Cardiac muscle cell (in vitro differentiated cells and primary cell): Measurements from ENCODE around the gene IQCM. TPM values are rescaled to one million over a fixed set of nuclear protein-coding genes. Genes with fewer than 3 reads are reported as not detected.

Source experiments
- DNase-seq, 2 donors: peaks; one replicate each; pipeline versions ENCODE4 v3.0.0 to v3.0.0-alpha.2; 2010 to 2017; ENCODE audit warnings: low read depth in 1 of 2, low spot score in 1 of 2
- H3K27ac ChIP-seq: fragments of 200-600 bp; sonication (generic); 2 replicates; pipeline ENCODE4 v1.5.1; 2016
- H3K27me3 ChIP-seq: fragments of 200-600 bp; sonication (generic); 2 replicates; pipeline ENCODE4 v1.6.0; 2016; ENCODE audit warnings: control low read depth
- H3K36me3 ChIP-seq: fragments of 200-600 bp; sonication (generic); 2 replicates; pipeline ENCODE4 v1.5.1; 2016; ENCODE audit warnings: control low read depth
- H3K4me1 ChIP-seq: fragments of 200-600 bp; sonication (generic); 2 replicates; pipeline ENCODE4 v1.8.1; 2017; ENCODE audit warnings: low read depth, mild to moderate bottlenecking, mixed run types
- H3K4me3 ChIP-seq: fragments of 200-600 bp; sonication (generic); 2 replicates; pipeline ENCODE4 v1.5.1; 2016; ENCODE audit warnings: mild to moderate bottlenecking
- H3K9me3 ChIP-seq: fragments of 200-600 bp; sonication (generic); 2 replicates; pipeline ENCODE4 v1.5.1; 2017; ENCODE audit warnings: low read depth, mild to moderate bottlenecking, control low read depth
- polyA plus RNA-seq: library from polyadenylated mRNA; unstranded; fragments of >200 nt; fragmentation: Nextera tagmentation; extraction: Ambion mirVana; gene quantifications from 2 replicates; pipeline ENCODE4 v1.2.1, GENCODE V29; 2016
- total RNA-seq: library from RNA; depleted of rRNA; stranded (reverse); fragments of >200 nt; gene quantifications from 2 replicates; pipeline ENCODE4 v1.2.3, GENCODE V29; 2016
- TF ChIP-seq, protein P1 (sequence below): IDR thresholded peaks from 2 replicates; pipeline ENCODE4 v1.5.1; 2012; ENCODE audit warnings: low read depth, mild to moderate bottlenecking, low read length

IQCM gene
- total and polyA plus RNA-seq, 2 experiments from 2014 or later: not detected

DNA sequence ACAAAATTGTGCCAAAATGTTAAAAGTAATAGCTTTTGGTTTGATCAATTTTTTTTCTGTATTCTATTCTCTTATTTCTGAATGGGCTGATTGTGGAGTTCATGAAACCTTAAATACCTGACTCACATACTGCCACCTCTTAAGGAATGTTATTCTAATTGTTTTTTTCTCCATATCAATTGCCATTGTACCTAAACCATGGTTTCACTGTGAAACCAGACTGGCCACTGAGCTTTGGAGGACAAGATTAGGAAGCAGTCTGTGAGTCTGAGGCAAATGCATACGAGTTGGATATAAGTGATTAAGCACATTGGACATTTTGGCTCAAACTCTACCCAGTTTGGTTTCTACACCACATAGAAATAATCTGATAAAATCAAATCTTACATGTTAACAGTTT lies 184.0 kb downstream of the IQCM start:
- no peak for DNase-seq
- Histone ChIP-seq H3K36me3 (no peaks in the 10 kb centered on the region), H3K9me3 (no peaks in the 10 kb centered on the region), H3K27ac (no peak overlapping the region), H3K4me3 (no peak overlapping the region), H3K4me1 (no peaks in the 10 kb centered on the region), H3K27me3 (no peaks in the 10 kb centered on the region)
- TF ChIP-seq, protein P1, sequence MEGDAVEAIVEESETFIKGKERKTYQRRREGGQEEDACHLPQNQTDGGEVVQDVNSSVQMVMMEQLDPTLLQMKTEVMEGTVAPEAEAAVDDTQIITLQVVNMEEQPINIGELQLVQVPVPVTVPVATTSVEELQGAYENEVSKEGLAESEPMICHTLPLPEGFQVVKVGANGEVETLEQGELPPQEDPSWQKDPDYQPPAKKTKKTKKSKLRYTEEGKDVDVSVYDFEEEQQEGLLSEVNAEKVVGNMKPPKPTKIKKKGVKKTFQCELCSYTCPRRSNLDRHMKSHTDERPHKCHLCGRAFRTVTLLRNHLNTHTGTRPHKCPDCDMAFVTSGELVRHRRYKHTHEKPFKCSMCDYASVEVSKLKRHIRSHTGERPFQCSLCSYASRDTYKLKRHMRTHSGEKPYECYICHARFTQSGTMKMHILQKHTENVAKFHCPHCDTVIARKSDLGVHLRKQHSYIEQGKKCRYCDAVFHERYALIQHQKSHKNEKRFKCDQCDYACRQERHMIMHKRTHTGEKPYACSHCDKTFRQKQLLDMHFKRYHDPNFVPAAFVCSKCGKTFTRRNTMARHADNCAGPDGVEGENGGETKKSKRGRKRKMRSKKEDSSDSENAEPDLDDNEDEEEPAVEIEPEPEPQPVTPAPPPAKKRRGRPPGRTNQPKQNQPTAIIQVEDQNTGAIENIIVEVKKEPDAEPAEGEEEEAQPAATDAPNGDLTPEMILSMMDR: no peak

DNA sequence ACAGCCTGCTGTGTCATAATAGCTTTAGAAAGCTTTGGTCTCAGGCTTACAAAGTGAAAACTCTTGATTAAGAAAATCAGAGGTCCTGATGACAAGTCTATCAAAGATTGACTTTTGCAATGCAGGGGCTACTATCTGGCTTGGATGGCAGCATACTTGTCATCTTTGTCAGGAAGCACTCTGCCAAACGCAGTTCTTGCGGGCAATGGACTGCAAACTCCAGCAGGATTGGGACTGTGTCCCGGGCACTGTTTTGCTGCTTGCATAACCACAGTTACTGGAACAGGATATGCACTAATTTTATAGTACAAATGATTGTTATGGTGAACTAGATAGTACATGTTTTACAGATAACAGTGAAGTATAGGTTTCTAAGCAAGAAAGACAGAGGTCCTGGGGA lies 185.6 kb downstream of the IQCM start:
- Histone ChIP-seq H3K27ac (no peak overlapping the region), H3K4me1 (no peaks in the 10 kb centered on the region), H3K9me3 (no peaks in the 10 kb centered on the region), H3K27me3 (no peaks in the 10 kb centered on the region), H3K36me3 (no peaks in the 10 kb centered on the region), H3K4me3 (no peak overlapping the region)
- TF ChIP-seq, protein P1: no peak
- no peak for DNase-seq

DNA sequence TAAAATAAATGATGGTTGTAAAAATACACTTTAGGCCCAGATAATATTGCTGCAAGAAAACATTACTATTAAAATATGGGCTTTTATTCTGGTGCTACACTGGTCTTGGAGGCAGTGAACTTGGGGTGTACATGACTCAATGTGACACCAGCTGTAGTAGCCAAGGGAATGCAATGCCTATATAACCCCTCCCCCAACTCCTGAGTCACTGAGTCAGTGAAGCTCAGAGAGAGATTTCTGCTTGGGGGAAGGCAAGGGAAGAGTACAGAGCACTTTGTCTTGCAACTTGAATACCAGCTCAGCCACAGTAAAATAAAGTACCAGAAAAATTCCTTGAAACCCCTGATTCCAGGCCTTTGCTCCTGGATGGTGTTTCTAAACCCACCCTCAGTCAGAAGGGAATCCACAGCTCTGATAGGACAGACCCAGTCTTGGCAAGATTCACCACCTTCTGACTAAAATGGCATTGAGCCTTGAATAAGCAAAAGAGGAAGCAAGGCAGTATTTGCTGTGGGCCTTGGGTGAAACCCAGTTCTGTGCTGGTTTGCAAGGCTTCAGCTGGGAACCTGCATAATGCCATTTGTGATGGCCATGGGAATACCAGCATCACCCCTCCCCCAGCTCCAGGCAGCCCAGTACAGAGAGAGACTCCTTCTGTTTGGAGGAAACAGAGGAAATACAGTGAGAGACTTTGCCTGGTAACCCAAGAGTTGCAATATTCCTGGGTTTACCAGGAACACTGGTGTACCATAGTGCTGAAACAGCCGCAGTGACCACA lies 209.9 kb downstream of the IQCM start:
- TF ChIP-seq, protein P1: no peak
- H3K4me3 ChIP-seq: no peak overlapping the region
- no peaks in the 10 kb centered on the region for H3K4me1 ChIP-seq
- no peak for DNase-seq
- no peaks in the 10 kb centered on the region for H3K9me3 ChIP-seq
- no peak overlapping the region for H3K27ac ChIP-seq
- H3K27me3 ChIP-seq: no peaks in the 10 kb centered on the region
- no peaks in the 10 kb centered on the region for H3K36me3 ChIP-seq

DNA sequence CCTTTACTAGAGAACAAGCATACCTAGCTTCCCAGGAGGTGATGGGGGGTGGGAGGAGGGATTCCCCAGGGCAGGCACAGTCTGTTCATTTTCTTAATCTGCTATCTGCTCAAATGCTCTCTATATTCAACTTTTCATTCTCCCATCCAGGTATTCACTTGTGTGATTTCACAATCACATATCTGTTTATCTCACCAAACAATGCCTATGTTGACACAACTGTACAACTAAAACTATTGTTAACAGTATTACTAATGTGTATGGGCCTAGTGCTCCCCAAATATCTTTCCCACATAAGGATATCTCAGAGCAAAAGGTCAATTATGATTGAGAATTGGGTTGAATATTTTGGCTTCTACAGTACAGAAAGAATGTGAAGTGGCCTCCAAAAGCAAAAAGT lies 210.8 kb downstream of the IQCM start:
- TF ChIP-seq, protein P1: no peak
- H3K4me1 ChIP-seq: no peaks in the 10 kb centered on the region

DNA sequence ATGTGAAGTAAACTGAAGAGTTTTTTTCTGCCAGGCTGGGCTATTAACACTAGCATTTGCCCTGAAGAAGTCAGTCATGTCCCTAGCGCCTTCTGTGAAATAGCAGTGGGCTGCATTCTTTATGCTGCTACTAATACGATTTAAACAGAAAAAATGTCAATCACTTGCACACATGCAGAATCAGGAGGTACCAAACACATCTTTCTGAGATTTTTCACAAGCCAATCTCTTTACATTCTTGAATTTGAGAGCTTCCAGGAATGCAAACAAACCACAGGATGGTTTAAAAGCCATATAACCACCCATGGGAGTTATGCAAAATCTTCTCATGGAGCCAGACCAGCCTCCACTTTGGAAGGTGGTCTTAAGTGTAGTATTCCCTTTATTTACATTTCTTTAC lies 220.1 kb downstream of the IQCM start:
- no peak for DNase-seq
- H3K27me3 ChIP-seq: no peaks in the 10 kb centered on the region
- no peaks in the 10 kb centered on the region for H3K4me1 ChIP-seq
- H3K9me3 ChIP-seq: no peaks in the 10 kb centered on the region
- no peak overlapping the region for H3K27ac ChIP-seq
- H3K4me3 ChIP-seq: no peak overlapping the region
- no peaks in the 10 kb centered on the region for H3K36me3 ChIP-seq
- TF ChIP-seq, protein P1: no peak

More for the DNA sequence above, 210.8 kb downstream of the IQCM start:
- Histone ChIP-seq H3K36me3 (no peaks in the 10 kb centered on the region), H3K4me3 (no peak overlapping the region), H3K27ac (no peak overlapping the region), H3K9me3 (no peaks in the 10 kb centered on the region), H3K27me3 (no peaks in the 10 kb centered on the region)
- no peak for DNase-seq
